Tibial artery (tissue), 4 donors: ENCODE measurements around the gene TRPC4AP.

Experiments
- DNase-seq, 2 donors: peaks; one replicate each; pipeline ENCODE4 v3.0.0-alpha.2; 2019
- H3K27ac ChIP-seq, 2 donors: fragments of 200-600 bp; sonication (generic) in 1 of 2; 1 replicate in 1 of 2; 2 replicates in 1 of 2; pipeline ENCODE4 v1.5.1; 2018 to 2019; ENCODE audit warnings: mild to moderate bottlenecking in 1 of 2
- H3K27me3 ChIP-seq, 2 donors: fragments of 200-600 bp; sonication (generic) in 1 of 2; one replicate each; pipeline versions ENCODE4 v1.5.1 to v1.6.0; 2016 to 2019
- H3K36me3 ChIP-seq, 3 donors: fragments of 200-600 bp; sonication (generic) in 2 of 3; one replicate each; pipeline ENCODE4 v1.5.1; 2016 to 2019; ENCODE audit warnings: mild to moderate bottlenecking in 2 of 3
- H3K4me1 ChIP-seq, 4 donors: fragments of 200-600 bp; sonication (generic) in 2 of 4; 1 replicate in 3 of 4; 2 replicates in 1 of 4; pipeline ENCODE4 v1.5.1; 2016 to 2019
- H3K4me3 ChIP-seq, 2 donors: fragments of 200-600 bp; sonication (generic) in 1 of 2; 1 replicate in 1 of 2; 2 replicates in 1 of 2; pipeline ENCODE4 v1.5.1; 2018 to 2019; ENCODE audit warnings: mild to moderate bottlenecking in 2 of 2
- H3K9me3 ChIP-seq, 3 donors: fragments of 200-600 bp; sonication (generic) in 1 of 3; one replicate each; pipeline ENCODE4 v1.5.1; 2016 to 2019
- intact Hi-C: fragments of 100-400 bp; cut with DNase I; formaldehyde crosslinking; loops from one replicate; pipeline ENCODE4 v1.15.0; 2023; ENCODE audit warnings: low total_unique reads
- TF ChIP-seq, protein P1 (sequence below), 2 experiments: fragments of 200-600 bp in 1 of 2; fragments of 450-650 bp in 1 of 2; IDR thresholded peaks; one replicate each; pipeline ENCODE4 v1.5.1; 2017 to 2019; ENCODE audit warnings: antibody characterized with exemption in 2 of 2, mild to moderate bottlenecking in 1 of 2, moderate library complexity in 1 of 2

TRPC4AP gene

DNA sequence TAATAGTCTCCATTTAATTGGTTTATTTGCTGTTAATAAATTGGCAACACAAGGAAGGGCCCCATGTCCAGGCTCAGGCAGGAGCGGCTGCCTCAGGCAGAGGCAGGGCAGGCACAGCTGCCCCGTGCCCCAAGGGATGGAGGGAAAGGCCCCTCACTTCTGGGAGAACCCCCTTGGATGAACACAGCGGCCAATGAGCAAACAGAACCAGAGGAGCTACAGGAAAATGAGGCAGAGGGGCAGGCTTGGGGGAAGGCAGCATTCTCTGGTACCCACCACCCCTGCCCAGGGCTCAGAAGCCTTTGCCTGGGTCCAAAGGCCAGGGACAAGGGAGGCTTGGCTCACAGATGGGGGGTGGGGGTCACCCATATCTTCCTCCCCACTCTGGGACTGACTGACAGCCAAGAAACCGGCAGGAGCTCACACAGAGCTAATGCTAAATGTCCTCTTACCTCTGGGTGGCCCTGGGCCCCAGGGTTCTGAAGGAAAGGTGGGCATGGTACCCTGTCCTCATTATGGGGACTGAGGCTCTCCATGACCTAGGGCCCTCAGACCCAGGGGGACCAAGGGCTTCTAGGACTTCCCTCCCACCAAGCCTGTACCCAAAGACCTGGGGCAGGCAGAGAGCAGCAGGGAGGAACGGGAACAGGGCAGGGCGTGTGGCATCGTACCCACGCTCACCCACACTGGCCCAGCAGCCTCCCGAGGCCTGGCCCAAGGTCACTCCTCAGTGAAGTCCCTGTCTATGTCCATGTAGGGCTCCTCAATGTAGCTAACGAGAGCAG is 90.0 kb downstream of the TRPC4AP start:
- H3K27ac ChIP-seq, result no peak overlapping the region
- intact Hi-C loops, result no loop called here
- no peaks in the 10 kb centered on the region for H3K9me3 ChIP-seq
- TF ChIP-seq, protein P1, sequence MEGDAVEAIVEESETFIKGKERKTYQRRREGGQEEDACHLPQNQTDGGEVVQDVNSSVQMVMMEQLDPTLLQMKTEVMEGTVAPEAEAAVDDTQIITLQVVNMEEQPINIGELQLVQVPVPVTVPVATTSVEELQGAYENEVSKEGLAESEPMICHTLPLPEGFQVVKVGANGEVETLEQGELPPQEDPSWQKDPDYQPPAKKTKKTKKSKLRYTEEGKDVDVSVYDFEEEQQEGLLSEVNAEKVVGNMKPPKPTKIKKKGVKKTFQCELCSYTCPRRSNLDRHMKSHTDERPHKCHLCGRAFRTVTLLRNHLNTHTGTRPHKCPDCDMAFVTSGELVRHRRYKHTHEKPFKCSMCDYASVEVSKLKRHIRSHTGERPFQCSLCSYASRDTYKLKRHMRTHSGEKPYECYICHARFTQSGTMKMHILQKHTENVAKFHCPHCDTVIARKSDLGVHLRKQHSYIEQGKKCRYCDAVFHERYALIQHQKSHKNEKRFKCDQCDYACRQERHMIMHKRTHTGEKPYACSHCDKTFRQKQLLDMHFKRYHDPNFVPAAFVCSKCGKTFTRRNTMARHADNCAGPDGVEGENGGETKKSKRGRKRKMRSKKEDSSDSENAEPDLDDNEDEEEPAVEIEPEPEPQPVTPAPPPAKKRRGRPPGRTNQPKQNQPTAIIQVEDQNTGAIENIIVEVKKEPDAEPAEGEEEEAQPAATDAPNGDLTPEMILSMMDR (IDR thresholded peaks at IDR 0.05), result no peak
- DNase-seq, result peak in 1 of 2 donors; percentile 31
- H3K4me3 ChIP-seq, result no peak overlapping the region
- H3K27me3 ChIP-seq, result no peaks in the 10 kb centered on the region
- no peaks in the 10 kb centered on the region for H3K4me1 ChIP-seq
- H3K36me3 ChIP-seq, result peaks cover 72 to 98% (median 97%) of the 10 kb centered on the region in 3 donors

- no peak overlapping the region for H3K4me3 ChIP-seq
- no peak for DNase-seq
- no peaks in the 10 kb centered on the region for H3K9me3 ChIP-seq
- TF ChIP-seq, protein P1 (IDR thresholded peaks at IDR 0.05), result no peak
- H3K4me1 ChIP-seq, result no peaks in the 10 kb centered on the region
- H3K27ac ChIP-seq, result no peak overlapping the region
- peaks cover 64 to 96% (median 93%) of the 10 kb centered on the region in 3 donors for H3K36me3 ChIP-seq
- H3K27me3 ChIP-seq, result no peaks in the 10 kb centered on the region
- intact Hi-C loops, result no loop called here
These were observed 90.8 kb downstream of the TRPC4AP start for GRCh38 chr20:35001596-35002362.

DNA sequence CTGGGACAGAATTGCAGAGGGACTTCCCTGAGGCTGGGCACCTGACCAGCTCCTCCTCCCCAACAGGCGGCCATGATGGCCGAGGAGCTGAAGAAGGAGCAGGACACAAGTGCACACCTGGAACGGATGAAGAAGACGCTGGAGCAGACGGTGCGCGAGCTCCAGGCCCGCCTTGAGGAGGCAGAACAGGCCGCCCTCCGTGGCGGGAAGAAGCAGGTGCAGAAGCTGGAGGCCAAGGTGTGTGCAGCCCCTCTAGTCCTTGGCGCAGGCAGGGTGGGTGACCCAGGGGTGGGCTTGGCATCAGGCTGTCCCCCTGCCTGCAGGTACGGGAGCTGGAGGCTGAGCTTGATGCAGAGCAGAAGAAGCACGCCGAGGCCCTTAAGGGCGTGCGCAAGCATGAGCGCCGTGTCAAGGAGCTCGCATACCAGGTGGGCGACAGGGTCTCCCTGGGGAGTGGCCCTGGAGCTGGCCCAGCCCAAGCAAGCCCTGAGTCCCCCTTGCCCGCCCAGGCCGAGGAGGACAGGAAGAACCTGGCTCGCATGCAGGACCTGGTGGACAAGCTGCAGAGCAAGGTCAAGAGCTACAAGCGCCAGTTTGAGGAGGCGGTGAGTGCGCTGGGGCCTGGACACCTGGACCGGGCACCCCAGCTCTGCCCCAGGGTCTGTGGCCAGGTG is 91.5 kb downstream of the TRPC4AP start:
- Histone ChIP-seq H3K27ac (no peak overlapping the region), H3K4me1 (no peaks in the 10 kb centered on the region), H3K9me3 (no peaks in the 10 kb centered on the region), H3K27me3 (no peaks in the 10 kb centered on the region), H3K4me3 (no peak overlapping the region), H3K36me3 (peaks cover 61 to 96% (median 93%) of the 10 kb centered on the region in 3 donors)
- intact Hi-C loops, result no loop called here
- no peak for DNase-seq
- TF ChIP-seq, protein P1 (IDR thresholded peaks at IDR 0.05), result no peak

DNA sequence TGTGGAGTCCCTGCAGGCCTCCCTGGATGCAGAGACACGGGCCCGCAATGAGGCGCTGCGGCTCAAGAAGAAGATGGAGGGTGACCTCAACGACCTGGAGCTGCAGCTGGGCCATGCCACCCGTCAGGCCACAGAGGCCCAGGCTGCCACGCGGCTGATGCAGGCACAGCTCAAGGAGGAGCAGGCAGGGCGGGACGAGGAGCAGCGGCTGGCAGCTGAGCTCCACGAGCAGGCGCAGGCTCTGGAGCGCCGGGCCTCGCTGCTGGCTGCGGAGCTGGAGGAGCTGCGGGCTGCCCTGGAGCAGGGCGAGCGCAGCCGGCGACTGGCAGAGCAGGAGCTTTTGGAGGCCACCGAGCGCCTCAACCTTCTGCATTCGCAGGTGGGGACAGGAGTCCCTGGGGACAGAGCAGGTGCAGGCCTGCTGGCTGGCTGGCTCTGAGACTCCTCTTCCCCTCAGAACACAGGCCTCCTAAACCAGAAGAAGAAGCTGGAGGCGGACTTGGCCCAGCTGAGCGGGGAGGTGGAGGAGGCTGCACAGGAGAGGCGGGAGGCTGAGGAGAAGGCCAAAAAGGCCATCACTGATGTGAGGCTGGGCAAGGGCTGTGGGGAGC is 92.2 kb downstream of the TRPC4AP start:
- intact Hi-C loops, result no loop called here
- TF ChIP-seq, protein P1 (IDR thresholded peaks at IDR 0.05), result no peak
- peaks cover 64 to 96% (median 93%) of the 10 kb centered on the region in 3 donors for H3K36me3 ChIP-seq
- H3K4me1 ChIP-seq, result no peaks in the 10 kb centered on the region
- DNase-seq, result no peak
- no peak overlapping the region for H3K4me3 ChIP-seq
- H3K27me3 ChIP-seq, result no peaks in the 10 kb centered on the region
- H3K9me3 ChIP-seq, result no peaks in the 10 kb centered on the region
- H3K27ac ChIP-seq, result no peak overlapping the region

GRCh38 chr20:34999782-35000181 is 92.8 kb downstream of the TRPC4AP start:
- intact Hi-C loops, result no loop called here
- Histone ChIP-seq H3K4me3 (no peak overlapping the region), H3K4me1 (no peaks in the 10 kb centered on the region), H3K36me3 (peaks cover 60 to 96% (median 93%) of the 10 kb centered on the region in 3 donors), H3K9me3 (no peaks in the 10 kb centered on the region), H3K27ac (no peak overlapping the region), H3K27me3 (no peaks in the 10 kb centered on the region)
- TF ChIP-seq, protein P1 (IDR thresholded peaks at IDR 0.05), result no peak
- no peak for DNase-seq
